Activated T-helper 2 cell treated with anti-CD3 and anti-CD28 coated beads, Interferon-gamma antibody, Interleukin-2, Interleukin-4, amounts not matched to agents 10 μg/mL and 5 μg/mL and 100 μg/mL, durations not matched to agents 14 hours and 24 hours and 36 hours (primary cell): ENCODE measurements around the gene GOLGA6D. TPM values are rescaled to one million over a fixed set of nuclear protein-coding genes. Genes with fewer than 3 reads are reported as not detected.
"Not testable (repeated sequence)": the region's sequence is repeated elsewhere in the genome, so short reads cannot be mapped to it uniquely, and the experiment has no call there.

Source experiments
- DNase-seq: peaks from one replicate; pipeline ENCODE4 v3.0.0; 2021; ENCODE audit warnings: low spot score
- H3K27ac Mint-ChIP-seq: one replicate; pipeline ENCODE4 v1.8.0; 2021; ENCODE audit warnings: mixed read lengths
- H3K27me3 Mint-ChIP-seq: one replicate; pipeline ENCODE4 v1.8.0; 2021; ENCODE audit warnings: low read depth, mixed read lengths
- H3K36me3 Mint-ChIP-seq: one replicate; pipeline ENCODE4 v1.8.0; 2021; ENCODE audit warnings: low read depth, mixed read lengths
- H3K4me1 Mint-ChIP-seq: one replicate; pipeline ENCODE4 v1.8.0; 2021; ENCODE audit warnings: low read depth, mixed read lengths
- H3K4me3 Mint-ChIP-seq: one replicate; pipeline ENCODE4 v1.8.0; 2021; ENCODE audit warnings: low read depth, mild to moderate bottlenecking, moderate library complexity, mixed read lengths
- H3K9me3 Mint-ChIP-seq: one replicate; pipeline ENCODE4 v1.8.0; 2021; ENCODE audit warnings: mixed read lengths
- intact Hi-C: fragments of 100-400 bp; cut with micrococcal nuclease; formaldehyde crosslinking; loops from one replicate; pipeline ENCODE4 v1.15.1; 2023
- total RNA-seq: library from RNA; stranded (reverse); gene quantifications from 2 replicates; pipeline ENCODE4 v1.2.3, GENCODE V29; 2022

GOLGA6D gene, protein sequence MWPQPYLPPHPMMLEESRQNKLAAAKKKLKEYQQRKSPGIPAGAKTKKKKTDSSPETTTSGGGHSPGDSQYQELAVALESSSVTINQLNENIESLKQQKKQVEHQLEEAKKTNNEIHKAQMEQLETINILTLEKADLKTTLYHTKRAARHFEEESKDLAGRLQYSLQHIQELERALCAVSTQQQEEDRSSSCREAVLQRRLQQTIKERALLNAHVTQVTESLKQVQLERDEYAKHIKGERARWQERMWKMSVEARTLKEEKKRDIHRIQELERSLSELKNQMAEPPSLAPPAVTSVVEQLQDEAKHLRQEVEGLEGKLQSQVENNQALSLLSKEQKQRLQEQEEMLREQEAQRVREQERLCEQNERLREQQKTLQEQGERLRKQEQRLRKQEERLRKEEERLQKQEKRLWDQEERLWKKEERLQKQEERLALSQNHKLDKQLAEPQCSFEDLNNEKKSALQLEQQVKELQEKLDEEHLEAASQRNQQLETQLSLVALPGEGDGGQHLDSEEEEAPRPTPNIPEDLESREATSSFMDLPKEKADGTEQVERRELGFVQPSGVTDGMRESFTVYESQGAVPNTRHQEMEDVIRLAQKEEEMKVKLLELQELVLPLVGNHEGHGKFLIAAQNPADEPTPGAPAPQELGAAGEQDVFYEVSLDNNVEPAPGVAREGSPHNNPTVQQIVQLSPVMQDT
- not detected in 2 replicates for total RNA-seq

DNA sequence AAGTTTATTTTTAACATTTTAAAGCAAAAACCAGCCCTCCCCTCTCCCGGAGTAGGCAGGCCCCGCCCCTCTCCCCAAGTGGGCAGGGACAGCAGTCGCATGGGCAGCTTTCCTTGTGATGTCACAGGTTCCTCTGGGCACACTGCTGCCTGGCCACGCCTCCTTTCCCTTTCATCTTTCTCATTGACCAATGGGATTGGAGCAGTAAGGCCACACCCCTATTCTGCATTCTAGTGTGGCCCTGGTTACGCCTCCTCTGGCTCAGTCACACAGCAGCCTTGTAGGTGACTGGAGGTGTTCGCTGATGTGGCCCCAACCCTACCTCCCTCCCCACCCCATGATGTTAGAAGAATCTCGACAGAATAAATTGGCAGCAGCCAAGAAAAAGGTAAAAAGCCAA is at the start of gene GOLGA6D:
Gene GOLGA6D (plus strand): TSS at position 264 of the 400 bp plus-strand sequence. CDS start 41 bp downstream, at position 305.
- H3K4me1 Mint-ChIP-seq, H3K4me3 Mint-ChIP-seq, intact Hi-C loops, H3K27ac Mint-ChIP-seq, H3K9me3 Mint-ChIP-seq, DNase-seq, H3K27me3 Mint-ChIP-seq, H3K36me3 Mint-ChIP-seq: not testable (repeated sequence)

DNA sequence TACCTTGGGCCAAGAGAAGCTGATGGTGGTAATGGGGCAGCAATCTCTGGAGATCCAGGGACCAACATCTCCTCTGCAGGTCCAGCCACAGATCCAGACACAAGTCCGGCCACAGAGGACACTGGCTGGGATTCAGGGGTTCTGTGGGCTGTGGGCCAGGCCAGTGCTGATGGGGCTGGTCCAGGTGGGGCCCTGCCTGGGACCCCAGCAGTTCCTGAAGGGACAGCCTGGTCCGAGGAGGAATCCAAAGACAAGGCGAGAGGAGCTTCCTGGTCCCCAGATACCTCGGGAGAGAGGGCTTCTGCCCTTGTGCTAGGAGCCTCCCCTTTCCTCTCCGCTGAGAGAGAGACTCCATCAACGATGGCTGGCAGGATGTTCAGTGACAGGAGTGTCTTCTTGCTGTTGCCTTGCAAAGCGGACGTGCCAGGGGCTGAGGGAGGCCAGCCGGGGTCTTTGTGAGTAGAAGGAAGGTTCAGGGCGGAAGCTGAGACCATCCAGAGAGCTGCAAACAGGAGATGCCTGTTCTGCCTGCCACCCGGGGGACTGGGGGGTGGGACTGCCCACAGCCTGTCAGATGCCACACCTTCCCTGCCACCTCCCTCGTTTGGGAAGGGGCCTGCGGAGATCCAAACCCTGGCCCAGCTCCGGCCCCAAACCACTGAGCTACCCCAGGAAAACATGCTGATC is 49.0 kb upstream of the GOLGA6D start:
- no peak overlapping the region for H3K4me3 Mint-ChIP-seq
- H3K4me1 Mint-ChIP-seq = no peaks in the 10 kb centered on the region
- no peaks in the 10 kb centered on the region for H3K36me3 Mint-ChIP-seq
- H3K27ac Mint-ChIP-seq = no peak overlapping the region
- intact Hi-C loops = no loop called here
- DNase-seq = no peak
- H3K9me3 Mint-ChIP-seq = no peaks in the 10 kb centered on the region
- peaks cover 3% of the 10 kb centered on the region for H3K27me3 Mint-ChIP-seq

DNA sequence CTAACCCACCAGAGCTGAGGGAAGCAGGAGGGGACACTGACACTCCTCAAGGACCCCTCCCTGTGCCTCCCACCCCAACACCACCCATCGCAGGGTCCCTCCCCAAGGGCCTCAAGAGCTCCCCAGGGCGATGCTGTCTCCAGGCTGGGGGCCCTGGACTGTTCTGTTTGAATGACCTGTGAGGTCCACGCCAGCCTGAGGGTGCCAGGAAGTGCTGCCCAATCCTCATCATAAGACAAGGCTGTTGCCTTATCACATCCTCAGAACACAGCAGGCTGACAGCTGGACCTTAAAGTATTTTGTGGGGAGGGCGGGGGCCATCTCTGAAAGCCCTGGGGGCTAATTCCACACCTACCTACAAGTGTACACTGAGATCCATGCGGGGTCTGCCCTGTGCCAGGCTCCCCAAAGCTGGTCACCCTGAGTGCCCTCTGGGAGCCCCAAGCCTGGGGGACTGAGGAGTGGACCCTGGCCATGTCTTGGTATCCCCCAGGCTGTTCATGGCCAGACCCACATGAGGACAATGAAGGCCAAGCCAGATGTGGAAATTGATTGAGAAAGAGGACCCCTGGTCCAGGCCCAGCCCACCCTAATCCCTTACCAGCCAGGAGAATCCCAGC is 48.3 kb upstream of the GOLGA6D start:
- Mint-ChIP-seq H3K9me3 (no peaks in the 10 kb centered on the region), H3K4me3 (no peak overlapping the region), H3K27me3 (peaks cover 6% of the 10 kb centered on the region), H3K36me3 (no peaks in the 10 kb centered on the region), H3K27ac (no peak overlapping the region), H3K4me1 (no peaks in the 10 kb centered on the region)
- intact Hi-C loops = no loop called here
- DNase-seq = no peak

DNA sequence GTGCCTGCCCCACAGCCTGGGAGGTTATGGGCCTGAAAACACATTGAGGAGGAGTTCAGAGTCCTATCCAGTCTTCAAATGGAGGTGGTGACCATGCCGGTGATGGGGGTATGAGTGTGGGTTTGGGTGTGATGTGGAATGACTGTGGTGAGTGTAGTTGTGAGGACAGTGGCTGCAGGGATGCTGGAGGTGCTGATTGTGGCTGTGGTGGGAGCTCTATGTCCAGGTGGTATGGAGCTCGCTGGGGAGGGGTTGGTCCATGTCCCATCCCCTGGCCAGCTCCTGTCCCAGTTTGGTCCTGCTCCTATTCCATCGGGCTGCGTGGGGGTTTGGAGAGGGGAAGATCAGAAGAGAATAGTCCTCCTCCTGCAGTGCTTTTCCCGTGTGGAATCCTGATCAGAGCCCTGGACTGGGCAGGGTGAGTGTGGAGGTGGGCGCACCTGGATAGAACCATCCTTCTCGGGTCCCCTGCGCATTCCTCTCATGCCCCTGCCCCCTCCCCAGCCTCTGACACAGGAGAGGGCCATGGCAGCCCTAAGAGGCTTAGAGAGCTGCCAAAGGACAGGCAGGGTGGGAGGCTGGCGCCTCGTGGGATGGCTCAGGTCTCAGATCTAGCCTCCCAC is 47.5 kb upstream of the GOLGA6D start:
- Mint-ChIP-seq H3K9me3 (no peaks in the 10 kb centered on the region), H3K36me3 (no peaks in the 10 kb centered on the region), H3K4me3 (no peak overlapping the region), H3K27ac (no peak overlapping the region), H3K27me3 (peaks cover 8% of the 10 kb centered on the region), H3K4me1 (no peaks in the 10 kb centered on the region)
- DNase-seq = no peak
- intact Hi-C loops = no loop called here

DNA sequence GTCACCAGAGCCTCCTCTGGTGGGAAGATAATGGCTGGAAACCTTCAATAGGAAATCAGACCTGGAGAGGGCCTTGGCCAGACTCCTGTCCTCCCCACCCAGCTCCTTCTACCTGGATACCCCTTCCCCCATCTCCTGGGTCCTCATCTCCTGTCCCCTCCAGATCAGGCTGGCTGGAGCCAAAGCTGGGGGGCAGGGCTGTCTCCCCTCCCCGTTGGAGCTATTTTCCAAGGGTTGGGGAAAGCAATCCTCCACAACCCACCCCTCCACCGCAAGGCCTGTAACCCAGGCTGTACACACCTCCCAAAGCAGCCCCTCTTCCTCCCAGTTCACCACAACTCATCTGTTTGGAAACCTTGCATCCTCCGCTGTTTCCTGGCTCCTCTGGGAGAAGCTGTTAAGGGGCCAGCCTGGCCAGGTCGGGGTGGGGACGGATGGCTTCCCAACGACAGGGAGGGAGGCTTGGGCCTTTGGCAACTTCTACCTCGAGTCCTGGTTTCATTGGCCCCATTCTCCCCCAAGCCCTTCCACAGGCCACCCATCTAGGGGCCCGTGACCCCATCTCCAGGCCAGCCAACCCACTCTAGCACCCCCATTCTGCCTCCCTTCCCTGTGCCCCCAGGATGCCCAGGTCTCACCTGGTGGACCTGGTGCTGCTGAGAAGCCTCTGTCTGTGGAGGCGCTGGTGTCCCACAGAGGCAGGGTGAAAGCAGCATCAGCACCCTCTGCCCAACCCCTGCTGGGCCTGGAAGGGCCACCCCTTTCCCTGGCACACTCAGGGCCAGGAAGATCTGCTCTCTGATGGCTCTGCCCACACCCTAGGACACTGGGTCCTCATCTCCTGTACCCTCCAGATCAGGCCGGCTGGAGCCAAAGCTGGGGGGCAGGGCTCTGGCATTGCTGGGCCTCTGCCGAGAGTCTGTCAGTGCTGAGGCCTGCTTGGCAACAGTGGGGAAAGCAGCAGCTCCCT is 46.6 kb upstream of the GOLGA6D start:
- DNase-seq = no peak
- Mint-ChIP-seq H3K4me1 (no peaks in the 10 kb centered on the region), H3K9me3 (no peaks in the 10 kb centered on the region), H3K4me3 (no peak overlapping the region), H3K27me3 (peaks cover 11% of the 10 kb centered on the region), H3K27ac (no peak overlapping the region), H3K36me3 (no peaks in the 10 kb centered on the region)
- intact Hi-C loops = no loop called here

DNA sequence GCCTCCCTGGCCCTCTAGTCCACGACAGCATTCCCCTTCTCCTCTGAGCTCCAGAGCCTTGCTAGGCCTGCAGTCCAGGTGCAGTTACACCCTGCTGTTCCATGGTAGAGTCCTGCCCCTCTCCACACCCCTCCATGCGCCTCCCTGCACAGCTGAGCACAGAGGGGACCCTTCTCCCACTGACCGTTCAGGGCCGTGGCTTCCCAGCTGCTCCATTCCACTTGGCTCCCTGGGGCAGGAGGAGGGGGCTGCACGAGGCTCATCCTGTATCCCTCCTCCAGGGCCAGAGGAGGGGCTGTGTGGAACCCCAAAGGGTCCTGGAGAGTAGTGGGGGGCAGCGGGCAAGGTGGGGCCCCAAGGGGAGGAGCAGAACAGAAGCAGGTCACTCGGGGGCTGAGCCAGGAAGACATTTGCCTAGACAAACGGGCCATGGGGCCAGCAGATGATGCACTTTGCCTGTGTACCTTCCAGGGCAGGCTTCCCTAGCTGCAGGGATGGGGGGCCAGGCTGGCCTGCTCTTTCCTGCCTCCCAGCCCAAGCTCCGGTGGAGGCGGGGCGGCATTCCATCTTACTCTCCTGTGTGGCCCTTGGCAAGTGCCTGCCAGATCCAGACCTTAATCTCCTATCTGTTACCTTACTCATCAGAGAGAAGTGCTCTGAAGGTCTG is 45.2 kb upstream of the GOLGA6D start:
- Mint-ChIP-seq H3K4me3 (no peak overlapping the region), H3K36me3 (no peaks in the 10 kb centered on the region), H3K4me1 (no peaks in the 10 kb centered on the region), H3K9me3 (no peaks in the 10 kb centered on the region), H3K27ac (no peak overlapping the region), H3K27me3 (peaks cover 13% of the 10 kb centered on the region)
- intact Hi-C loops = no loop called here
- no peak for DNase-seq

DNA sequence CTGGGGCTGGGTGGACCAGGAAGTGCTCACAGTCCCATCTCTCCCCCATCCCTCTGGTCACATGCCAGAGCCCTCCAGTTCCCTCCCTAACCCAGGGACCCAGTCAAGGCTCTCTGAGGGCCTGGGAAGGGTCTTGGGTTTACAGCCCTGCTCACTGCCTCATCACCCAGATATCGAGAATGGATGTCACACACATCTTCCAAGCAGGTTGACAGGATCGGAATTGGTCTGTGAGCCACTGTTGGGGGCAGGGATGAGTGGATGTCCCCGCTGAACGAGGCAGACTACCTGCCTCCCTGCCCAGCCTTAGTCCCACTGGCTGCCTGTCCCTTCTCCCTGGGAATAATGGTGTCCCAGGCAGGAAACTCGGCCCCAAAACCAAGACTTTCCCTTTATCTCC is 44.5 kb upstream of the GOLGA6D start:
- intact Hi-C loops = no loop called here

DNA sequence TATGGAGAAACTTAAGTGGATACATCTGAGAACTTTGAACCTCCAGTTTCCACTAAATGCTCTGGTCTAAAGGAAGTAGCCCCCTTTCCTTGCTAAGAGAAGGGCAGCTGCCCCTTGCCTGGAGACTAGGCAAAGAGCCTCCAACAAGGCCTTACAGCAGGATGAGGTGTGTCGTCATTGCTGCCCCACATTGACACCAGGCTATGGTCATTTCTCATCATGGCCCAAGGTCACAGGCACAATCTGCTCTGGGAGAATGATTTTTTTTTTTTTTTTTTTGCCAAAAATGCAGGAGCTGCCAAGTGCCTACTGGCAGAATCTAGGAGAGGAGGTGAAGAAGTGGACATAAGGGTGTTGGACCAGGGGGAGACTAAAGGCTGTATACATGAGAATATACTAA is 36.9 kb upstream of the GOLGA6D start:
- DNase-seq, intact Hi-C loops, H3K9me3 Mint-ChIP-seq: not testable (repeated sequence)

More for the DNA sequence above, 44.5 kb upstream of the GOLGA6D start:
- Mint-ChIP-seq H3K27me3 (peaks cover 10% of the 10 kb centered on the region), H3K36me3 (no peaks in the 10 kb centered on the region), H3K27ac (no peak overlapping the region), H3K4me1 (no peaks in the 10 kb centered on the region), H3K4me3 (no peak overlapping the region), H3K9me3 (no peaks in the 10 kb centered on the region)
- no peak for DNase-seq

DNA sequence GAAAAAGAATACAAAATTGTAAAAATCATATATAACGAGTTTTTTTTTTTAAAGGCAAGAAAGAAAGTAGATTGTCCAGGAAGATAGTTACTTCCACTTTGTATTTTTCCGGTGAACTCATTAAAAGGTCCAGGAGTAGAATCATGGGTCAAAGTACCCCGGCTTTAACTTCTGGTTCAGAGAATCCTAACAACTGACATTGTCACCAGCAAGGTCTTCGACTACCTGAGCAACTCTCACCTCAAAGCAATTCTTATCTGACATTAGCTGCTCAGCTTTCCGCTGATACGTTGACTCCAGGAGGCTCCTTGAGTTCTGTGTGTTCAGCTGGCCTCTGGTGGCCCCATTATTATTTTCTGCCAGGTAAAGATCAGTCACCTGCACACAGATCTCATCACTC is 33.6 kb upstream of the GOLGA6D start:
- intact Hi-C loops, H3K9me3 Mint-ChIP-seq, H3K4me1 Mint-ChIP-seq, H3K27ac Mint-ChIP-seq, H3K4me3 Mint-ChIP-seq, DNase-seq, H3K36me3 Mint-ChIP-seq: not testable (repeated sequence)
- peaks cover 26% of the 10 kb centered on the region for H3K27me3 Mint-ChIP-seq

More for the DNA sequence above, 36.9 kb upstream of the GOLGA6D start:
- peaks cover 24% of the 10 kb centered on the region for H3K27me3 Mint-ChIP-seq
- H3K36me3 Mint-ChIP-seq, H3K4me1 Mint-ChIP-seq, H3K4me3 Mint-ChIP-seq, H3K27ac Mint-ChIP-seq: not testable (repeated sequence)

DNA sequence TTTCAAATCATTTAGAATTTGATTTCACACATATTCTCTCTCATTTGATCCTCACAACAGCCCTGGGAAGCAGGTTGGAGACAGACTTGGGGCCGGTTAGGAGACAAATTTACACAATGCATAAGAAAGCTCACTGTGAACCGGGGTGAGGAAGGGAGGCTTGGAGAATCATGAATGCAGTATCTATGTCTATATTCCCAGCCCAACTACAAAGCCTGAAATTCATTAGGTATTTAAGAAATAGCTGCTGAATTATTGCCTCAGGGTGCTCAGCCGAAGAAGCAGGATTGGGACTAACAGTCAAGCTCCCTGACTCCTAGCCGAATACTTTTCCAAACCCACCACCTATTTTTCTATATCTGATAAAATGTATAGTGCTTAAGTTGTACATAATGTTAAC is 32.9 kb upstream of the GOLGA6D start:
- intact Hi-C loops = no loop called here

DNA sequence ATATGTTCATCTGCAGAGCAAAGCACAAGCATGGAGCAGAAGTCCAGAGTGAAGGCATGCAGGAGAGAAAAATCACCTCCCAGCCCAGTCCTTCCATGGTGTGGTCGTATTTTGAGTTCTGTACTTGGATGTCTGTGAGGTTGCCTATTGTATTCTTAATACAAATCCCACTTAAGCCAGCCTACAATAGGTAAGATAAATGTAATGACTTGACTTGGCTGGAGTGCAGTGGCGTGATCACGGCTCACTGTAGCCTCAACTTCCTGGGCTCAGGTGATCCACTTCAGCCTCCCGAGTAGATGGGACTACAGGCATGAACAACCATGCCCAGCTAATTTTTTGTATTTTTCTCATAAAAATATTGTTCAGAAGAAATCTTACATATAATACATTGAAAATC is 31.3 kb upstream of the GOLGA6D start:
- DNase-seq, H3K4me1 Mint-ChIP-seq, intact Hi-C loops, H3K36me3 Mint-ChIP-seq, H3K27ac Mint-ChIP-seq, H3K4me3 Mint-ChIP-seq, H3K9me3 Mint-ChIP-seq: not testable (repeated sequence)
- H3K27me3 Mint-ChIP-seq = peaks cover 21% of the 10 kb centered on the region

More for the DNA sequence above, 32.9 kb upstream of the GOLGA6D start:
- no peaks in the 10 kb centered on the region for H3K36me3 Mint-ChIP-seq
- H3K9me3 Mint-ChIP-seq = no peaks in the 10 kb centered on the region
- H3K4me1 Mint-ChIP-seq = no peaks in the 10 kb centered on the region
- peaks cover 26% of the 10 kb centered on the region for H3K27me3 Mint-ChIP-seq
- DNase-seq = no peak
- no peak overlapping the region for H3K4me3 Mint-ChIP-seq
- no peak overlapping the region for H3K27ac Mint-ChIP-seq
